SK-N-SH (cell line): ENCODE results near the gene MTCL1.

Experiments
- CTCF ChIP-seq: fragments of 200-600 bp; sonication (generic); IDR thresholded peaks from 2 replicates; pipeline ENCODE4 v1.6.1; 2017; ENCODE audit warnings: antibody characterized with exemption, mild to moderate bottlenecking, moderate library complexity
- EP300 ChIP-seq, 2 experiments: IDR thresholded peaks; 2 replicates each; pipeline versions ENCODE4 v1.4.0 to v1.6.1; 2012; ENCODE audit warnings: borderline replicate concordance in 1 of 2, low read depth in 1 of 2, low read length in 1 of 2
- FOSL2 ChIP-seq: IDR thresholded peaks from 2 replicates; pipeline ENCODE4 v1.4.0; 2012; ENCODE audit warnings: low read depth, mild to moderate bottlenecking, moderate library complexity, borderline replicate concordance
- REST ChIP-seq: IDR thresholded peaks from 2 replicates; pipeline ENCODE4 v1.6.1; 2012; ENCODE audit warnings: mild to moderate bottlenecking, low read depth, low read length, moderate library complexity
- TF ChIP-seq, protein P1 (sequence below): fragments of 150-350 bp; IDR thresholded peaks from 2 replicates; pipeline ENCODE4 v1.6.1; 2017; ENCODE audit warnings: antibody characterized with exemption, low read length, low read depth, borderline replicate concordance

DNA sequence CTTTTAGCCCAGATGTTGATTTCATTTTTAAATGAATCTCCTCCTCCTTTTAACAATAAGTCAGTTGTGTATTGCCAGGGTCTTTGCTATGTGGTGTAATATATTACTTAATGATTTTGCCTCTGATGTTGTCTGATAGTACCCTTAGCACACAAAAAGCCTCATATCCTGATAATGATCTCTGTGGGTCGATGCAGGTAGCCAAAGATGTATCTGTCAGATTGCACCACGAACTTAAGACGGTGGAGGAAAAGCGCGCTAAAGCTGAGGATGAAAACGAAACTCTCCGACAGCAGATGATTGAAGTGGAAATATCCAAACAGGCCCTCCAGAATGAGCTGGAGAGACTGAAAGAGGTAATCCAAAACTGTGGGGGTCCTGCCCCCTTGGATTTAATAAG lies 14.8 kb downstream of the MTCL1 start:
- TF ChIP-seq CTCF (no peak), FOSL2 (no peak), EP300 (IDR thresholded peaks at IDR 0.05; ENCODE audit: borderline replicate concordance in 1 of 2, low read depth in 1 of 2, low read length in 1 of 2) (no peak), REST (no peak)
- TF ChIP-seq, protein P1, sequence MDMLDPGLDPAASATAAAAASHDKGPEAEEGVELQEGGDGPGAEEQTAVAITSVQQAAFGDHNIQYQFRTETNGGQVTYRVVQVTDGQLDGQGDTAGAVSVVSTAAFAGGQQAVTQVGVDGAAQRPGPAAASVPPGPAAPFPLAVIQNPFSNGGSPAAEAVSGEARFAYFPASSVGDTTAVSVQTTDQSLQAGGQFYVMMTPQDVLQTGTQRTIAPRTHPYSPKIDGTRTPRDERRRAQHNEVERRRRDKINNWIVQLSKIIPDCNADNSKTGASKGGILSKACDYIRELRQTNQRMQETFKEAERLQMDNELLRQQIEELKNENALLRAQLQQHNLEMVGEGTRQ = no peak
